Activated T-cell treated with anti-CD3 and anti-CD28 coated beads, Interleukin-2, amount 50 U/mL, for 24 hours (primary cell): ENCODE results near the gene SLC6A6.

Experiments used
- DNase-seq: peaks from one replicate; pipeline ENCODE4 v3.0.0-alpha.2; 2020
- H3K27ac Mint-ChIP-seq: 2 replicates; pipeline ENCODE4 v1.8.0; 2020; ENCODE audit warnings: mild to moderate bottlenecking, mixed read lengths
- H3K27me3 Mint-ChIP-seq: 2 replicates; pipeline ENCODE4 v1.8.0; 2020; ENCODE audit warnings: mixed read lengths
- H3K36me3 Mint-ChIP-seq: 2 replicates; pipeline ENCODE4 v1.8.0; 2020; ENCODE audit warnings: low read depth, mixed read lengths
- H3K4me1 Mint-ChIP-seq: 2 replicates; pipeline ENCODE4 v1.8.0; 2020; ENCODE audit warnings: low read depth, mixed read lengths
- H3K4me3 Mint-ChIP-seq: 2 replicates; pipeline ENCODE4 v1.8.0; 2020; ENCODE audit warnings: mild to moderate bottlenecking, moderate library complexity, mixed read lengths
- H3K9me3 Mint-ChIP-seq: 2 replicates; pipeline ENCODE4 v1.8.0; 2020; ENCODE audit warnings: mixed read lengths

Gene SLC6A6

DNA sequence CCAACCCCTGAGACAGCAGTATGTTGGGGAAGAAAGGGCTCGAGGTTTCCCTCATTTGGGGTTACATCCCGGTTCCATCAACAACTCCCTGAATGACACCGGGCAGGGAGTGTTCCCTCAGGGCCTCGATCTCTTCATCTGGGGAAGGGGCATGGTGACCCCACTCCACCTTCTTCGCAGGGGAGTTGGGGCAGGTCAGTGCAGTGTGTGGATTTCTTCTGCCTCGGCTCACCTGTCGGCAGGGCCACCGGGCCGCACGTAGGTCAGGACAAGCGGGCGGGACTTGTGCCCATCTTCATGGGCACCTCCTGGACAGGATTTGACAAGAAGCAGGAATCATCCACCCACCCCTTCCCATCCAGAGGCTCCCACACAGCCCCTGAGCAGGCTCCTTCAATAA lies 120.4 kb downstream of the SLC6A6 start:
- no peak overlapping the region for H3K4me3 Mint-ChIP-seq
- H3K27me3 Mint-ChIP-seq, result peaks cover 11% of the 10 kb centered on the region
- no peak for DNase-seq
- no peaks in the 10 kb centered on the region for H3K36me3 Mint-ChIP-seq
- H3K9me3 Mint-ChIP-seq, result no peaks in the 10 kb centered on the region
- H3K27ac Mint-ChIP-seq, result no peak overlapping the region
- peaks cover 3% of the 10 kb centered on the region for H3K4me1 Mint-ChIP-seq

GRCh38 chr3:14523792-14524191 lies 121.4 kb downstream of the SLC6A6 start:
- Mint-ChIP-seq H3K27me3 (peaks cover 14% of the 10 kb centered on the region), H3K4me3 (no peak overlapping the region), H3K36me3 (no peaks in the 10 kb centered on the region), H3K27ac (no peak overlapping the region), H3K4me1 (peaks cover 3% of the 10 kb centered on the region), H3K9me3 (no peaks in the 10 kb centered on the region)
- no peak for DNase-seq

DNA sequence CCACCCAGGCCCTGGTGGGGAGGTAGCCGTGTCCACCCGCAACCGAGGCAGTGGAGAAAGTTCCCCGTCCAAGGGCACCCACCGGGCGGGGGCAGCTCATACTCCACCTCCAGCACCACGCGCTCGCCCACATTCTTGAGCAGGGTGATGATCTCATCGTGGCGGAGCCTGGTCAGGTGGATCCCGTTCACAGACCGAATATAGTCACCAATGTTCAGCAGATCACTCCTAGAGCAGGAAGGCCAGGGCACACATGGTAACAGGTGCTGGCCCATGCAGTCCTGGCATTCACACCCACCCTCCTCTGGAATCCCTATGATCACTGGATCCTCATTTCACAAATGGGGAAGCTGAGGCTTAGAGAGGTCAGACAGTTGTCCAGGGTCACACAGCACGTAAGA lies 121.9 kb downstream of the SLC6A6 start:
- no peaks in the 10 kb centered on the region for H3K9me3 Mint-ChIP-seq
- no peak overlapping the region for H3K4me3 Mint-ChIP-seq
- no peak for DNase-seq
- peaks cover 14% of the 10 kb centered on the region for H3K27me3 Mint-ChIP-seq
- H3K4me1 Mint-ChIP-seq, result peaks cover 3% of the 10 kb centered on the region
- no peak overlapping the region for H3K27ac Mint-ChIP-seq
- H3K36me3 Mint-ChIP-seq, result no peaks in the 10 kb centered on the region

DNA sequence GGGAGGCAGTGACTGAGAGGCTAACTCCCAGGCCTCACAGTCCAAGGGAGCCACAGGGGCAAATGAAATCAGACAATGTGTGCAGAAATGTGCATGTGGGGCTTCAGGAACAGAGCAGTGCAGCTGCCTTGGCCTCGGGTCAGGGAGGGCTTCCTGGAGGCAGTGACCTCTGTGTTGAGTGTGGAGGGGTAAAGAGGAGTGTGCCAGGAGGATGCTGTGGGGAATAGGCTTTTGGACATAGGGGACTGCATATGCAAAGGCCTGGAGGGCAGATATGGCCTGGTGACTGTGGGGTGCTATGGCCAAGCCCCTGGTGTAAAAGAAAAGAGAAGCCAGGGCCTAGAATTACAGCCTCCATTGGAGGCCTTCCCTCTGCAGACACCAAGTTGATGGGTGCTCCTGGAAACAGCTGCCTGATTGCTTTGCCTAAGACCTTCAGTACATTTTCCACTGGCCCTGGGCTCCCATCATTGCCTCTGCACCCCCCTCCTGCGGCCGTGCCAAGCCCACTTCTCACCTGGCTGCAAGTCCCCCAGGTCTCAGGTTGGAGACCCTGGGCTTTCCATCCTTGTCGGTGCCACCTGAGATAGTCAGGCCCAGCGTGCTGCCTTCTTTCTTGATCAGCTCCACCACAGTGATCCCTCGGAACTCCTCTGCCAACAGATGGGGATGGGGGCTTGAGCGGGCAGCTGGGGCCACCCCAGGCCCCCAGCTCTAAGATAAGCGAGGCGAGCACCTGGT lies 122.7 kb downstream of the SLC6A6 start:
- DNase-seq, result no peak
- Mint-ChIP-seq H3K27me3 (peaks cover 15% of the 10 kb centered on the region), H3K36me3 (no peaks in the 10 kb centered on the region), H3K9me3 (no peaks in the 10 kb centered on the region), H3K4me1 (peaks cover 3% of the 10 kb centered on the region), H3K27ac (no peak overlapping the region), H3K4me3 (no peak overlapping the region)

GRCh38 chr3:14525685-14526631 lies 123.6 kb downstream of the SLC6A6 start:
- Mint-ChIP-seq H3K9me3 (no peaks in the 10 kb centered on the region), H3K36me3 (no peaks in the 10 kb centered on the region), H3K4me3 (no peak overlapping the region), H3K27ac (no peak overlapping the region), H3K27me3 (peaks cover 13% of the 10 kb centered on the region), H3K4me1 (peaks cover 3% of the 10 kb centered on the region)
- no peak for DNase-seq

DNA sequence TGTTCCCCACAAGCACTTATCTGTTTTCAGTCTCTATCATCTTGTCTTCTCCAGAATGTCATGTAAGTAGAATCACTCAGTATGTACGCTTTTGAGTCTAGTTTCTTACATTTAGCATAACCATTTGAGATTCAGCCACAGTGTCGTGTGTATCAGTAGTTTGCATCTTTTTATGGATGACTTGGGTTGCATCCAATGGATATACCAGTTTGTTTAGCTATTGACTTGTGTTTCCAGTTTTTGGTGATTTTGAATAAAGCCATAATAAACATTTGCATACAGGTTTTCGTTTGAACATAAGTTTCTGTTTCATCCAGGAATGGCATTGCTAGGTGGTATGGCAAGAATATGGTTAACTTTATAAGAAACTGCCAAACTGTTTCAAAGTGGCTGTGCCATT lies 125.7 kb downstream of the SLC6A6 start:
- Mint-ChIP-seq H3K4me1 (peaks cover 3% of the 10 kb centered on the region), H3K27me3 (peaks cover 14% of the 10 kb centered on the region), H3K9me3 (no peaks in the 10 kb centered on the region), H3K27ac (no peak overlapping the region), H3K36me3 (no peaks in the 10 kb centered on the region), H3K4me3 (no peak overlapping the region)
- no peak for DNase-seq

DNA sequence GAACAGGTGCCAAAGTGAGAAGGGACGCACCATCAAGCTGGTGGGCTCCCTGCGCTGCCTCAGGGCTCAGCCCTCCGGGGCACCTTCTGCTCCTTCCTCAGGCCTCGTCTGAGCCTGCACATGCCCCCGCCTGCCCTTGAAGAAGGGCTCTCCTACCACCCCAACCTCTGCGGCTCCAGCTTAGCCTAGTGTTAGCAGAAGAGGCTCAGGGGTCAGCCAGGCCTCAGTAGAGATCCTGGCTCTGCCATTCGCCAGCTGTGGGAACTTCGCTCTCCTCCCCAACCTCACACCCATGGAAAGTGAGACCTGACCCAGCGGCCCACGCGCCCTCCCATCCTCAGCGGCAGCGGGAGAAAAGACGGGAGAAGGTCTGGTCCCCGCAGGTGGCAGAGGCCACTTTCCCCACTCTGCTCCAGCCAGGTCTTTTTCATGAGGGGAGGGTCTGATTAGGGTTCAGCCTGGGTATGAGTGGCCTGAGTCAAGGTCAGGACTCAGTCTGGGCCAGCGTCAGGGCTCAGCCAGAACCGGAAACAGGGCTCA lies 129.5 kb downstream of the SLC6A6 start:
- Mint-ChIP-seq H3K4me1 (no peaks in the 10 kb centered on the region), H3K36me3 (no peaks in the 10 kb centered on the region), H3K9me3 (no peaks in the 10 kb centered on the region), H3K4me3 (no peak overlapping the region), H3K27ac (no peak overlapping the region), H3K27me3 (peaks cover 14% of the 10 kb centered on the region)
- no peak for DNase-seq

- Mint-ChIP-seq H3K27me3 (peaks cover 13% of the 10 kb centered on the region), H3K36me3 (no peaks in the 10 kb centered on the region), H3K27ac (no peak overlapping the region), H3K9me3 (no peaks in the 10 kb centered on the region), H3K4me3 (no peak overlapping the region), H3K4me1 (no peaks in the 10 kb centered on the region)
- DNase-seq, result no peak
Observed at GRCh38 chr3:14532691-14533456, 130.5 kb downstream of the SLC6A6 start.

DNA sequence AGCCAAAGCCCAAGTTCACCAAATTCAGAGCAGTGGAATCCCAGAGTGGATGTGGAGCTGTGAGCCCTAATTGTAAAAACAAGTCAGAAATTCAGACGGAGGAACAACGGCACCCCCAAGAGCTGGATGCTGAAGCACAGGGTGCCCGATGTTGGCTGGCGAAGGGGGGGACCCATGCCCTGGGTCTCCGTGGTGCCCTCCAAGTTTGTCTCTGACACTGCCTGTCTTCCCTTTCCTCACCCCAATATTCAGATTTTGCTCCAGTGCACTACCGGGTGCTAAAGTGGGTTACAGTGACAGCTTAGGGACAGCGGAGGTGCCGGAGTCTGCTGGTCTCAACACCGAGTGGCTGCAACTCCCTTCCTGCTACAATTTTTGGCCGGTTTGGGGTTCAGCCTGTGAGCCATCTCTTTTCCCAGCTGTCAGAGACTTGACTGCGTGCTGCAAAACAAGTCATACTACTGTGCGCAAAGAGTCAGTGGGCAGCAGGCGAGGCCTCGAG lies 131.1 kb downstream of the SLC6A6 start:
- Mint-ChIP-seq H3K4me3 (no peak overlapping the region), H3K9me3 (no peaks in the 10 kb centered on the region), H3K4me1 (no peaks in the 10 kb centered on the region), H3K27me3 (peaks cover 10% of the 10 kb centered on the region), H3K27ac (no peak overlapping the region), H3K36me3 (no peaks in the 10 kb centered on the region)
- DNase-seq, result no peak

DNA sequence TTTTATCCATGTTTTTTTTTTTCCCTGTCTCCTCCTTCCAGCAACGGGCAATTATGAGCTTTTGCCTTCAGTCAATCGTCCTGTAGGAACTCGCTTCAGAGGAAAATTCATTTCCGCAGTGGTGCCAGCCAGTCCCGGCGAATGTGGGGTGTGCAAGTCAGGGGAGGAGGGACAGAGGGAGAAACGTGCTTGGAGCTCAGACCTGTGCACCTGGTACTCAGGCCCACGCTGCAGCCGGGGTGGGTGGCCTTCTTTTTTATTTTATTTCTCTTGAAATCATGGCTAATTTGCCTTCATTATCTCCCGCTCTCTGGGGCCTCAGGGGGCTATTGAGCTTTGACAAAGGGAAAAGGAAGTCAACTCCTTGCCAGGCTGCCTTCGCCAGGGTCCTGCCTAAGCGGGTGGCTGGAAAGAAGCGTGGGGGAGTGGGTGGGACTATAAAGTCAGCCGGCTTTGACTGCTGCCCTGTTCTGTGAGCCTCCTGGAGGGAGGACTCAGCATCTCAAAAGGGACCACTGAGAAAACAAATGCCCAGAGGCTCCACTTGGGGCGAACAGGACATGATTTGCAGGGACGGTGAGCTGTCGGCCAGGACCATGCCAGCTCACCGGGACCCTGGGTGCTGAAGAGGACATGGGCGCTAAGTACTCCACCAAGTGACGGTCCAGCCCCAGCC lies 132.2 kb downstream of the SLC6A6 start:
- no peaks in the 10 kb centered on the region for H3K9me3 Mint-ChIP-seq
- H3K27me3 Mint-ChIP-seq, result peaks cover 10% of the 10 kb centered on the region
- H3K4me1 Mint-ChIP-seq, result no peaks in the 10 kb centered on the region
- no peak overlapping the region for H3K27ac Mint-ChIP-seq
- no peaks in the 10 kb centered on the region for H3K36me3 Mint-ChIP-seq
- no peak overlapping the region for H3K4me3 Mint-ChIP-seq
- no peak for DNase-seq

- no peak overlapping the region for H3K27ac Mint-ChIP-seq
- H3K4me3 Mint-ChIP-seq, result no peak overlapping the region
- H3K27me3 Mint-ChIP-seq, result peaks cover 7% of the 10 kb centered on the region
- no peak for DNase-seq
- no peaks in the 10 kb centered on the region for H3K9me3 Mint-ChIP-seq
- no peaks in the 10 kb centered on the region for H3K36me3 Mint-ChIP-seq
- H3K4me1 Mint-ChIP-seq, result no peaks in the 10 kb centered on the region
Observed at GRCh38 chr3:14535616-14536015, 133.2 kb downstream of the SLC6A6 start.

DNA sequence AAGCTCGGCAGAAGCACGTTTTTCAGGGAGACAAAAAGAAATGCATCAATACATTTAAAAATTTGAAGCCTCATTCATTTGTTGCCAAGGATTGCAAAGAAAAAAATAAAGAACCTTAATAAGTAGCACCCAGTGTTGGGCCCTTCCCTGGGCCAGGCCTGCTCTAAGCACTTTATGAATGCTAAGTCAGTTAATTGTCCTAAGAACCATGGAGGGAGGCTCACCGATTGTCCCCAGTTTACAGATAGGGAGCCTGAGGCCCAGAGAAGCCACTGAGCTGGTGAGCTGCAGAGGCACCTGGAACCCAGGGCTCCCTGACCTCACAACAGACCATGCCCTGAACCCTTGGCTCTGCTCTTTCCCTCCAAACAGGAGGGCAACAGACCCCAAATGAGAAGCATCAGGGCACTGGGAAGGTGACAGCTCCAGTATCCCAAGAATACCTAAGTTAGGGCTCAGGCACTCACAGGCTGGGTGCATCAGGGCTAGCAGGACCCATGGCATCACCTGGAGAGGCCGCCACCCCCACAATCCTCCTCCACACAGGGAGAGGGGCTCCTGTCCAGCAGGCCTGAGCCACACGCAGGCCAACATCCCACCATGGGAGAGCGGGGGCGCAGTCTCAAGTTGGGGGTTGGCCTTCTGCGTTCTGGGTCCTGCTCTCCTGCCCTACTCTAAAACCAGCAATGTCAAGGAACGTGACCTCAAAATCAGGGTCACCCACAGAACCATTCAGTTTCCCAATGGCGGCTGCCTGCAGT lies 133.8 kb downstream of the SLC6A6 start:
- Mint-ChIP-seq H3K4me3 (no peak overlapping the region), H3K36me3 (no peaks in the 10 kb centered on the region), H3K27ac (no peak overlapping the region), H3K4me1 (no peaks in the 10 kb centered on the region), H3K27me3 (peaks cover 7% of the 10 kb centered on the region), H3K9me3 (no peaks in the 10 kb centered on the region)
- no peak for DNase-seq

GRCh38 chr3:14536837-14537589 lies 134.6 kb downstream of the SLC6A6 start:
- Mint-ChIP-seq H3K36me3 (no peaks in the 10 kb centered on the region), H3K9me3 (no peaks in the 10 kb centered on the region), H3K27me3 (peaks cover 7% of the 10 kb centered on the region), H3K4me1 (no peaks in the 10 kb centered on the region), H3K27ac (peak overlapping the region; percentile 10), H3K4me3 (no peak overlapping the region)
- DNase-seq, result no peak
